ENCODE measurements around the gene LRBA. TPM values are rescaled to one million over a fixed set of nuclear protein-coding genes. Genes with fewer than 3 reads are reported as not detected.

The LRBA gene
- total RNA-seq, 1 experiment from 2014 or later: 55.3 TPM

- Histone ChIP-seq H3K9ac (ENCODE audit: extremely low read depth, insufficient read length, low read length) (no peak overlapping the region), H2AFZ (ENCODE audit: low read length) (peak overlapping the region; percentile 94)
- H3K27ac Mint-ChIP-seq: peak overlapping the region in 1 of 3 experiments; percentile 83; a peak in 1 of 7 replicates
These were observed 797.9 kb downstream of the LRBA start for GRCh38 chr4:150217192-150217591.

More at GRCh38 chr4:150217192-150217591, 797.9 kb downstream of the LRBA start:
- no peak overlapping the region for H2BK12ac ChIP-seq (ENCODE audit: insufficient read length, low read depth, low read length)
- no peak overlapping the region for H3K23ac ChIP-seq (ENCODE audit: insufficient read length, low read depth, low read length)
- H3K56ac ChIP-seq (ENCODE audit: insufficient read length, low read depth, low read length): no peak overlapping the region
- no peak overlapping the region for H3K14ac ChIP-seq (ENCODE audit: insufficient read depth, low read length)
- no peak overlapping the region for H3K4ac ChIP-seq (ENCODE audit: low read depth, low read length)
- Mint-ChIP-seq H3K27me3 (ENCODE audit: low read depth) (no peaks in the 10 kb centered on the region), H3K4me3 (no peak overlapping the region), H3K36me3 (ENCODE audit: insufficient read depth in 1 of 3, low read depth in 3 of 3) (no peaks in the 10 kb centered on the region), H3K9me3 (no peaks in the 10 kb centered on the region), H3K4me1 (peaks cover 14 to 17% of the 10 kb centered on the region in 2 experiments)
- TF ChIP-seq CTCF (conservative IDR thresholded peaks at IDR 0.05): peak; percentile 39
- no peak overlapping the region for H2BK120ac ChIP-seq (ENCODE audit: low read depth, low read length, poor library complexity, severe bottlenecking)
- H2AK5ac ChIP-seq (ENCODE audit: insufficient read length, low read length): no peak overlapping the region
- no CpG with 5 or more reads among the region's 3 CpGs for WGBS (ENCODE audit: extremely low coverage, insufficient read length, low lambda C conversion rate)
- no peaks in the 10 kb centered on the region; the same call in 1 of the 2 replicates for H3K27me3 ChIP-seq (ENCODE audit: insufficient read depth, low read length)
- no peak overlapping the region for H4K8ac ChIP-seq (replicated peaks; ENCODE audit: insufficient read length, low read depth, low read length)
- no peaks in the 10 kb centered on the region for H4K20me1 ChIP-seq (ENCODE audit: control insufficient read depth, insufficient read depth, insufficient read length)
- no peak for DNase-seq
- H3K4me1 ChIP-seq (ENCODE audit: insufficient read depth, low read length): peaks cover 7% of the 10 kb centered on the region; the same call in 1 of the 2 replicates
- no peaks in the 10 kb centered on the region for H3K79me2 ChIP-seq (ENCODE audit: insufficient read depth, low read length)
- no peak overlapping the region for H2BK20ac ChIP-seq (ENCODE audit: low read depth, low read length, poor library complexity, severe bottlenecking)
- H4K5ac ChIP-seq (ENCODE audit: insufficient read length, low read depth, low read length): no peak overlapping the region
- H3K27ac ChIP-seq (ENCODE audit: insufficient read length, low read depth, low read length): no peak overlapping the region
- no peaks in the 10 kb centered on the region for H3K23me2 ChIP-seq (ENCODE audit: insufficient read length, low read depth, low read length, poor library complexity, severe bottlenecking)
- H3K9me3 ChIP-seq (ENCODE audit: control insufficient read depth, low read depth, low read length): no peaks in the 10 kb centered on the region
- H3T11ph ChIP-seq (ENCODE audit: low read length): no peak overlapping the region
- no peaks in the 10 kb centered on the region for H3K79me1 ChIP-seq (ENCODE audit: insufficient read depth, low read depth, low read length, poor library complexity, severe bottlenecking)
- no peak overlapping the region for H2BK5ac ChIP-seq (ENCODE audit: insufficient read length, low read length)
- H2BK15ac ChIP-seq (ENCODE audit: low read depth, low read length): no peak overlapping the region
- no peak overlapping the region for H4K91ac ChIP-seq (ENCODE audit: insufficient read length, low read depth, low read length)
- no peak overlapping the region for H3K4me2 ChIP-seq (ENCODE audit: insufficient read depth, insufficient read length, low read length)
- no peak overlapping the region for H3K18ac ChIP-seq (ENCODE audit: insufficient read length, low read depth, low read length)
